OCI-LY3 (cell line): ENCODE data around the gene MTFR2.

Experiments
- H2AFZ ChIP-seq: fragments of 200-600, 300-600 bp; shearing (Covaris generic); 2 replicates; pipeline ENCODE4 v1.6.0; 2014; ENCODE audit warnings: antibody characterized with exemption, low read depth, low read length
- H3K27ac ChIP-seq: fragments of 200-600, 300-600 bp; sonication (generic); 2 replicates; pipeline ENCODE4 v1.5.1; 2014; ENCODE audit warnings: mild to moderate bottlenecking, low read length, moderate library complexity, mixed read lengths
- H3K27me3 ChIP-seq: fragments of 200-600, 300-600 bp; sonication (generic); 2 replicates; pipeline ENCODE4 v1.6.1; 2014; ENCODE audit warnings: low read depth, low read length, mixed read lengths
- H3K36me3 ChIP-seq: fragments of 200-600, 300-600 bp; sonication (generic); replicated peaks from 2 replicates; pipeline ENCODE3; 2014; ENCODE audit warnings: low read depth, low read length, mixed read lengths
- H3K4me1 ChIP-seq: fragments of 300-600, 200-600 bp; sonication (generic); 2 replicates; pipeline ENCODE4 v1.6.1; 2014; ENCODE audit warnings: low read length, mixed read lengths
- H3K4me2 ChIP-seq: fragments of 200-600, 300-600 bp; sonication (generic); 2 replicates; pipeline ENCODE4 v1.6.1; 2014; ENCODE audit warnings: low read length, mixed read lengths
- H3K4me3 ChIP-seq: fragments of 300-600, 200-600 bp; sonication (generic); 2 replicates; pipeline ENCODE4 v1.5.1; 2014; ENCODE audit warnings: antibody characterized with exemption, mild to moderate bottlenecking, low read length, moderate library complexity
- H3K79me2 ChIP-seq: fragments of 300-600, 200-600 bp; shearing (Covaris generic); 2 replicates; pipeline ENCODE4 v1.6.1; 2014; ENCODE audit warnings: mild to moderate bottlenecking, low read length, mixed read lengths
- H3K9ac ChIP-seq: fragments of 300-600, 200-600 bp; shearing (Covaris generic); 2 replicates; pipeline ENCODE4 v1.6.0; 2014; ENCODE audit warnings: mild to moderate bottlenecking, low read length, moderate library complexity
- H3K9me3 ChIP-seq: fragments of 200-600, 300-600 bp; shearing (Covaris generic); 2 replicates; pipeline ENCODE4 v1.6.1; 2014; ENCODE audit warnings: low read length, mixed read lengths; ENCODE audit not compliant: insufficient read depth
- H4K20me1 ChIP-seq: fragments of 200-600, 300-600 bp; sonication (generic); 2 replicates; pipeline ENCODE4 v1.6.1; 2016; ENCODE audit warnings: low read length, mixed read lengths; ENCODE audit not compliant: insufficient read depth
- CTCF ChIP-seq: fragments of 200-600, 300-600 bp; sonication (generic); IDR thresholded peaks from 2 replicates; pipeline ENCODE4 v1.5.1; 2014; ENCODE audit warnings: antibody characterized with exemption, low read length, low read depth
- EZH2phosphoT487 ChIP-seq: fragments of 200-600 bp; shearing (Covaris generic); IDR thresholded peaks from 2 replicates; pipeline ENCODE4 v1.6.1; 2018; ENCODE audit warnings: antibody characterized with exemption, mixed run types, low read depth

MTFR2 gene

DNA sequence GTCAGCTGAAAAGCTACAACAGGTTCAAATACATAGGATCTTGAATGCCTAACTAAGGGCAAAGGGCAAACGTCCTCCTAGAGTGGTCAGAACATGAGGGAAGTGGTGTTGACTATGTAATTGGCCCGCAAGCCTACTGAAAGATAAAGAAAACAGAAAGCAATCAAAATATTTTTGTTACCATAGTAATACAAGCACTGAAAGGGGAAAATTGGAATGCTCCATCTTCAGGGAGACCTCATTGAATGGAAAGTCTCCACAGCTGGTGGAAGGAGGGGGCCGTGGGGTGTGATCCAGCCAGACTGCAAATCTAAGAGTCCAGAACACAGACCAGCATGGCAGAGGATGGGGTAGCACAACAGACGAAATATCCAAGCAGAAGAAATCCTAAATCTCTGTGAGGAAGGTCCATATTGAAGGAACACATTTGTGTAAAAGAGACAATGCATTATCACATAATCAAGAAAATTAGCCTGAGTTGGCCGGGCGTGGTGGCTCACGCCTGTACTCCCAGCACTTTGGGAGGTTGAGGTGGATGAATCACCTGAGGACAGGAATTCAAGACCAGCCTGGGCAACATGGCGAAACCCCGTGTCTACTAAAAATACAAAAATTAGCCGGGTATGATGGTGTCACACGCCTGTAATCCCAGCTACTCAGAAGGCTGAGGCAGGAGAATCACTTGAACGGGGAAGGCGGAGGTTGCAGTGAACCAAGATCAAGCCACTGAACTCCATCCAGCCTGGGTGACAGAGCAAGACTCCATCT lies 39.5 kb downstream of the MTFR2 start:
- Histone ChIP-seq H3K4me2 (no peak overlapping the region), H3K9ac (no peak overlapping the region), H3K27ac (no peak overlapping the region), H3K27me3 (no peaks in the 10 kb centered on the region), H3K9me3 (no peaks in the 10 kb centered on the region), H2AFZ (no peak overlapping the region), H3K4me3 (no peak overlapping the region), H3K36me3 (no peaks in the 10 kb centered on the region), H4K20me1 (no peaks in the 10 kb centered on the region), H3K4me1 (no peaks in the 10 kb centered on the region), H3K79me2 (no peaks in the 10 kb centered on the region)
- TF ChIP-seq EZH2phosphoT487 = no peak
- no peak for TF ChIP-seq CTCF

GRCh38 chr6:136209496-136209895 lies 40.6 kb downstream of the MTFR2 start:
- H3K79me2 ChIP-seq = no peaks in the 10 kb centered on the region
- H4K20me1 ChIP-seq = no peaks in the 10 kb centered on the region
- TF ChIP-seq CTCF (no peak), EZH2phosphoT487 (no peak)
- H3K4me1 ChIP-seq = no peaks in the 10 kb centered on the region
- H3K36me3 ChIP-seq = no peaks in the 10 kb centered on the region
- H3K9ac ChIP-seq = no peak overlapping the region
- no peak overlapping the region for H3K27ac ChIP-seq
- no peaks in the 10 kb centered on the region for H3K27me3 ChIP-seq
- no peak overlapping the region for H3K4me2 ChIP-seq
- no peak overlapping the region for H2AFZ ChIP-seq
- no peaks in the 10 kb centered on the region for H3K9me3 ChIP-seq
- H3K4me3 ChIP-seq = no peak overlapping the region

DNA sequence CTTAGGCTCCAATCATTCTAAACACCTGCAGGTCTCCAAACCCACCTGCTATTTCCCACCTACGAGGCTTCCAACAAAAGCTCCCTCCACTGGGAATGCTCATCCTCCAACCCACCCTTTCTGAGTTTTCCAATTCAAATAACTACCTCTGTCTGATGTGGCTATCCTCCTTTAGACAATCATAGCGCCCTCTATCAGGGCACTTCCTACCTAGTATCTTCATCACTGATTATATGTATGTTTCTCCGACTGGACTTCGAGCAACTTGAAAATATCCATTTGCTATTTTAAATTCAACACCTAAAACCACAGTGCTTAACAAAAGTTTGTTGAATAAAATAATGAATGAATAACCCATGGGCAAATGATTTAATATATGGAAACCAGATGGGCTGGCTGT lies 41.3 kb downstream of the MTFR2 start:
- Histone ChIP-seq H3K4me1 (no peaks in the 10 kb centered on the region), H3K27me3 (no peaks in the 10 kb centered on the region), H3K79me2 (no peaks in the 10 kb centered on the region), H2AFZ (no peak overlapping the region), H3K36me3 (no peaks in the 10 kb centered on the region), H3K4me2 (no peak overlapping the region), H3K9me3 (no peaks in the 10 kb centered on the region), H3K27ac (no peak overlapping the region), H4K20me1 (no peaks in the 10 kb centered on the region), H3K4me3 (no peak overlapping the region), H3K9ac (no peak overlapping the region)
- TF ChIP-seq CTCF (no peak), EZH2phosphoT487 (no peak)

- Histone ChIP-seq H4K20me1 (no peaks in the 10 kb centered on the region), H2AFZ (no peak overlapping the region), H3K4me1 (no peaks in the 10 kb centered on the region), H3K27ac (no peak overlapping the region), H3K9me3 (no peaks in the 10 kb centered on the region), H3K27me3 (no peaks in the 10 kb centered on the region), H3K79me2 (no peaks in the 10 kb centered on the region), H3K4me3 (no peak overlapping the region), H3K9ac (no peak overlapping the region), H3K4me2 (no peak overlapping the region), H3K36me3 (no peaks in the 10 kb centered on the region)
- peak; percentile 33 for TF ChIP-seq CTCF
- no peak for TF ChIP-seq EZH2phosphoT487
Measured at GRCh38 chr6:136201732-136202131, 48.4 kb downstream of the MTFR2 start.
